Mesenchymal stem cell (in vitro differentiated cells and primary cell): Measurements from ENCODE around the gene RNF157.
"Not testable (repeated sequence)": the region's sequence is repeated elsewhere in the genome, so short reads cannot be mapped to it uniquely, and the experiment has no call there.

Experiments
- DNase-seq: peaks from one replicate; pipeline ENCODE4 v3.0.0-alpha.2; 2013
- H2AFZ ChIP-seq: one replicate; pipeline ENCODE4 v1.6.1; 2013; ENCODE audit warnings: low read depth, mild to moderate bottlenecking, control low read depth, inconsistent platforms, low read length, moderate library complexity
- H2AK5ac ChIP-seq: 2 replicates; pipeline ENCODE4 v1.6.1; 2013; ENCODE audit warnings: low read length, moderate library complexity, mild to moderate bottlenecking, inconsistent platforms; ENCODE audit not compliant: severe bottlenecking
- H2BK120ac ChIP-seq: one replicate; pipeline ENCODE4 v1.6.1; 2013; ENCODE audit warnings: low read depth, mild to moderate bottlenecking, inconsistent platforms, low read length, moderate library complexity
- H2BK12ac ChIP-seq, 2 experiments: one replicate each; pipeline ENCODE4 v1.6.1; 2013; ENCODE audit warnings: inconsistent platforms in 2 of 2, low read length in 2 of 2, mild to moderate bottlenecking in 2 of 2, moderate library complexity in 2 of 2, control low read depth in 1 of 2
- H2BK15ac ChIP-seq: one replicate; pipeline ENCODE4 v1.6.1; 2013; ENCODE audit warnings: mild to moderate bottlenecking, low read depth, inconsistent platforms; ENCODE audit not compliant: poor library complexity, severe bottlenecking
- H2BK5ac ChIP-seq: 2 replicates; pipeline ENCODE4 v1.6.1; 2013; ENCODE audit warnings: low read depth, mild to moderate bottlenecking, low read length, control low read depth, inconsistent platforms; ENCODE audit not compliant: poor library complexity, severe bottlenecking
- H3K14ac ChIP-seq, 2 experiments: one replicate each; pipeline ENCODE4 v1.6.1; 2013; ENCODE audit warnings: inconsistent platforms in 2 of 2, low read length in 2 of 2, control low read depth in 1 of 2, mild to moderate bottlenecking in 1 of 2, moderate library complexity in 1 of 2
- H3K18ac ChIP-seq, 2 experiments: one replicate each; pipeline ENCODE4 v1.6.1; 2013; ENCODE audit warnings: inconsistent platforms in 2 of 2, low read length in 2 of 2, control low read depth in 1 of 2, low read depth in 1 of 2, mild to moderate bottlenecking in 1 of 2
- H3K23ac ChIP-seq, 2 experiments: one replicate each; pipeline ENCODE4 v1.6.1; 2013; ENCODE audit warnings: inconsistent platforms in 2 of 2, low read length in 2 of 2, mild to moderate bottlenecking in 2 of 2, moderate library complexity in 2 of 2, control low read depth in 1 of 2
- H3K27ac ChIP-seq: 2 replicates; pipeline ENCODE4 v1.5.1; 2013; ENCODE audit warnings: mild to moderate bottlenecking, moderate library complexity, low read length, control low read depth, inconsistent platforms; ENCODE audit not compliant: poor library complexity, severe bottlenecking
- H3K27me3 ChIP-seq, 2 experiments: 2 replicates each; pipeline versions ENCODE4 v1.6.1 to v1.7.0; 2013; ENCODE audit warnings: low read length in 2 of 2, mild to moderate bottlenecking in 2 of 2, moderate library complexity in 2 of 2, control low read depth in 1 of 2, inconsistent platforms in 1 of 2; ENCODE audit not compliant: control insufficient read depth in 1 of 2, insufficient read depth in 1 of 2
- H3K36me3 ChIP-seq, 2 experiments: 2 replicates each; pipeline versions ENCODE4 v1.6.1 to v1.7.0; 2013; ENCODE audit warnings: low read length in 2 of 2, control low read depth in 1 of 2, inconsistent platforms in 1 of 2, low read depth in 1 of 2, mild to moderate bottlenecking in 1 of 2; ENCODE audit not compliant: insufficient read depth in 2 of 2, control insufficient read depth in 1 of 2
- H3K4ac ChIP-seq, 2 experiments: one replicate each; pipeline ENCODE4 v1.6.1; 2013; ENCODE audit warnings: inconsistent platforms in 2 of 2, low read length in 2 of 2, mild to moderate bottlenecking in 2 of 2, moderate library complexity in 2 of 2, control low read depth in 1 of 2, low read depth in 1 of 2
- H3K4me1 ChIP-seq: 2 replicates; pipeline ENCODE4 v1.6.1; 2013; ENCODE audit warnings: low read depth, low read length, control low read depth; ENCODE audit not compliant: control insufficient read depth, insufficient read depth
- H3K4me2 ChIP-seq: 2 replicates; pipeline ENCODE4 v1.6.1; 2013; ENCODE audit warnings: low read length, mild to moderate bottlenecking, inconsistent platforms; ENCODE audit not compliant: poor library complexity, severe bottlenecking
- H3K4me3 ChIP-seq, 2 experiments: 2 replicates each; pipeline versions ENCODE4 v1.5.1 to v1.7.0; 2013; ENCODE audit warnings: low read length in 2 of 2, mild to moderate bottlenecking in 2 of 2, control low read depth in 1 of 2, low read depth in 1 of 2; ENCODE audit not compliant: insufficient read depth in 1 of 2
- H3K79me1 ChIP-seq: replicated peaks from 2 replicates; pipeline ENCODE4 v1.6.1; 2013; ENCODE audit warnings: mild to moderate bottlenecking, control low read depth, low read length, inconsistent platforms; ENCODE audit not compliant: poor library complexity, severe bottlenecking
- H3K9ac ChIP-seq: 2 replicates; pipeline ENCODE4 v1.7.0; 2013; ENCODE audit warnings: mild to moderate bottlenecking, low read length, moderate library complexity
- H3K9me3 ChIP-seq: 2 replicates; pipeline ENCODE4 v1.7.0; 2013; ENCODE audit warnings: mild to moderate bottlenecking, low read length; ENCODE audit not compliant: control insufficient read depth
- H4K8ac ChIP-seq: one replicate; pipeline ENCODE4 v1.6.1; 2013; ENCODE audit warnings: inconsistent platforms, mild to moderate bottlenecking, low read length, moderate library complexity
- H4K91ac ChIP-seq: one replicate; pipeline ENCODE4 v1.6.1; 2013; ENCODE audit warnings: mild to moderate bottlenecking, low read length, inconsistent platforms
- WGBS: methylation state at CpG from one replicate; pipeline ENCODE4 v1.1.7; 2013; ENCODE audit warnings: mixed read lengths; 5-methylcytosine and 5-hydroxymethylcytosine counted together

RNF157 gene

DNA sequence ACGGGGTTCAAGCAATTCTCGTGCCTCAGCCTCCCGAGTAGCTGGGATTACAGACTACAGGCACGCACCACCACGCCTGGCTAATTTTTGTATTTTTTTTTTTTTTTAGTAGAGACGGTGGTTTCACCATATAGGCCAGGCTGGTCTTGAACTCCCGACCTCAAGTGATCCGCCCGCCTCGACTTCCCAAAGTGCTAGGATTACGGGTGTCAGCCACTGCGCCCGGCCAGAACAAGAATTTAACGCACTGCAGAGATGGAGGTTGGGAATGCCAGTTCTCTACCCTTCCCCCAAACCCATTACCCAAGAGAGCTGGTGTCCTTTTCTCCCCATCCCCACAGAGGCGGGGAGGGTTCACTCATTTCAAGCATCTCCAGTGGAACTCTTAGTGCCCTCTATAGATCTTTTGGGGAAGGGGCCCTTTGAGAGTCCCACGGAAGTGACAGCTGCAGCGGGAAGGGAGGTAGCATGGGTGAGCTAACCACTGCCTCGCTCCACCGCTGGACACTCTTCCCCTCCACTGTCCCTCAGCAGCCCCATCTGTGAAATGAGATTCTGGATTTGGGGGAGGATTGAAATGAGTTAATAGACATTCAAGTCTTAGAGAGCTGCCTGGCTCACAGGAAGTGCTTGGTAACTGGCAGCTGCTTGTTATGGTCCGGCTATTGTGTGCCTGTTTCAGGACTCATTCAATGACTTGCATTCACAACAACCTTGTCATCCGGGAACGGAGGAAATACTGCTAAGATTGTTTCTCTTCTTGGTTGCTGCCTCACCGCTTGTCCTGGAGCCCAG is 21.3 kb upstream of the RNF157 start:
- no peak overlapping the region for H3K4ac ChIP-seq
- H3K4me2 ChIP-seq = no peak overlapping the region
- H3K79me1 ChIP-seq = no peaks in the 10 kb centered on the region
- H3K9me3 ChIP-seq = no peaks in the 10 kb centered on the region
- no peak overlapping the region for H2BK15ac ChIP-seq
- H3K18ac ChIP-seq = no peak overlapping the region
- no peak overlapping the region for H3K9ac ChIP-seq
- no peaks in the 10 kb centered on the region for H3K27me3 ChIP-seq
- peaks cover 11% of the 10 kb centered on the region for H3K4me1 ChIP-seq
- H4K91ac ChIP-seq = no peak overlapping the region
- H2BK5ac ChIP-seq = no peak overlapping the region
- H3K14ac ChIP-seq = no peak overlapping the region
- peak; percentile 18 for DNase-seq
- no peak overlapping the region for H4K8ac ChIP-seq
- H2BK12ac ChIP-seq = peak overlapping the region in 1 of 2 experiments; percentile 21
- no peak overlapping the region for H2AK5ac ChIP-seq
- no peak overlapping the region for H3K27ac ChIP-seq
- WGBS = 90% methylated on average over 21 of the region's 23 CpGs
- no peak overlapping the region for H2BK120ac ChIP-seq
- no peak overlapping the region for H2AFZ ChIP-seq
- no peaks in the 10 kb centered on the region for H3K36me3 ChIP-seq
- H3K4me3 ChIP-seq = no peak overlapping the region
- no peak overlapping the region for H3K23ac ChIP-seq

DNA sequence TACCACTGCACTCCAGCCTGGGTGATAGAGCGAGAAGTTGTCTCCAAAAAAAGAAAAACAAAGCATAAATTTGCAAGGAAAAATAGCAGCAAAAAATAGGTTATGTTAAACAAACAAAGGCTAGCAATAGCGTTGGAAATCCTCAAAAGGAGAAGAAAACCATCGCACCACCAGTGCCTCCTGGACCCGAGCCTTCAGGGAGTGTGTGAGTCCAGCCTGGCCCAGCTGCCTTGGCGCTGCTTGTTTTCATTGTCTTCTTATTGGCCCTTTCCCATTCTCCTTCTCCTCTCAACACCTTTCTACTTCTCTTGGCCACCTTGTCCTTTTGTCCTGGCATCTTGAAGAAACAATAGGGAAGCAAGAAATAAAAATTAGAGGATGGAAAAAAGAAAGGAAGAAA is 20.4 kb upstream of the RNF157 start:
- Histone ChIP-seq H2BK15ac (no peak overlapping the region), H3K4me1 (peaks cover 8% of the 10 kb centered on the region), H3K14ac (no peak overlapping the region), H3K18ac (no peak overlapping the region), H3K79me1 (no peaks in the 10 kb centered on the region), H3K27me3 (no peaks in the 10 kb centered on the region), H3K4me3 (no peak overlapping the region), H2BK120ac (no peak overlapping the region), H3K4me2 (no peak overlapping the region), H4K8ac (no peak overlapping the region), H3K9me3 (no peaks in the 10 kb centered on the region), H2BK12ac (peak overlapping the region in 1 of 2 experiments; percentile 4), H2AFZ (no peak overlapping the region), H3K23ac (no peak overlapping the region), H3K9ac (no peak overlapping the region), H3K4ac (no peak overlapping the region), H2AK5ac (no peak overlapping the region), H3K27ac (no peak overlapping the region), H3K36me3 (no peaks in the 10 kb centered on the region), H2BK5ac (no peak overlapping the region), H4K91ac (no peak overlapping the region)
- 79% methylated on average over 3 of the region's 5 CpGs for WGBS
- DNase-seq = no peak

GRCh38 chr17:76260220-76260619 is 19.9 kb upstream of the RNF157 start:
- Histone ChIP-seq H3K23ac (no peak overlapping the region), H3K27me3 (no peaks in the 10 kb centered on the region), H3K79me1 (no peaks in the 10 kb centered on the region), H2AK5ac (no peak overlapping the region), H2BK120ac (no peak overlapping the region), H3K18ac (no peak overlapping the region), H3K36me3 (no peaks in the 10 kb centered on the region), H3K4me3 (no peak overlapping the region), H4K91ac (no peak overlapping the region), H3K4ac (no peak overlapping the region), H3K9me3 (no peaks in the 10 kb centered on the region), H3K9ac (no peak overlapping the region), H3K4me1 (peaks cover 8% of the 10 kb centered on the region), H3K27ac (no peak overlapping the region), H4K8ac (no peak overlapping the region), H2AFZ (no peak overlapping the region), H3K14ac (no peak overlapping the region), H2BK5ac (no peak overlapping the region), H3K4me2 (no peak overlapping the region), H2BK12ac (no peak overlapping the region), H2BK15ac (no peak overlapping the region)
- WGBS = 95% methylated on average over 7 of the region's 7 CpGs
- DNase-seq = no peak

- H3K9ac ChIP-seq, H2BK120ac ChIP-seq, DNase-seq, H2BK15ac ChIP-seq, H3K36me3 ChIP-seq, H3K79me1 ChIP-seq, H2BK5ac ChIP-seq, H3K18ac ChIP-seq, H2AK5ac ChIP-seq, H3K4me2 ChIP-seq, H3K23ac ChIP-seq, H3K9me3 ChIP-seq, H3K4ac ChIP-seq, H3K14ac ChIP-seq, H4K91ac ChIP-seq, H3K27me3 ChIP-seq, H3K4me3 ChIP-seq, H2AFZ ChIP-seq, H3K27ac ChIP-seq: not testable (repeated sequence)
- H3K4me1 ChIP-seq = peaks cover 14% of the 10 kb centered on the region
- 89% methylated on average over 19 of the region's 19 CpGs for WGBS
- H2BK12ac ChIP-seq = peak overlapping the region; percentile 5 to 43
- H4K8ac ChIP-seq = peak overlapping the region; percentile 50
Observed at GRCh38 chr17:76256430-76257050, 16.2 kb upstream of the RNF157 start.
